HG03108 (cell line): Measurements from ENCODE around the gene SCN11A.
"Not testable (repeated sequence)": the region's sequence is repeated elsewhere in the genome, so short reads cannot be mapped to it uniquely, and the experiment has no call there.

Source experiments
- ATAC-seq: cut with Tn5 transposase; IDR thresholded peaks from one replicate; pipeline ENCODE4 v1.9.1; 2021; ENCODE audit warnings: moderate library complexity; ENCODE audit not compliant: unreplicated experiment

Gene SCN11A

GRCh38 chr3:39067286-39067685 is 15.5 kb upstream of the SCN11A start:
- ATAC-seq, result no peak

- peak; percentile 88 for ATAC-seq
Measured at GRCh38 chr3:39065197-39065596, 13.5 kb upstream of the SCN11A start.

DNA sequence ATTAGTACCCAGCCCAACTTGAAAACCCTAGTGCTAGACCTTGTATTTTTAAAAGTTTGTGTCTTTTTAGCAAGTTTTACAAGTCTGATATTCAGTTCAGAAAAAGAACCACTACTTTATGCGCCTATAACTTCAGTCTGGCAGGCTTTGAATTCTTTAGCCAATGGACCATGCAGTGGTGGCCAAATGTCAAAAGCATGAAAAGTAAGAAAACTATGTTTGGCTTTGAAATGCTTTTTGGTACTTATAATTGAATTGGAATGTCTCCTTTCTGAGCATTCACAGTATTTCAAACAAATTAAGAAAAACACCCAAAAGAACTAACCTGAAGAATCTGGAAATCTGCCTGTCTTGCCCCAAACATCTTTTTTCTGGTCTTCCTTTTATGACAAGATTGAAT is 12.9 kb upstream of the SCN11A start:
- ATAC-seq, result no peak

DNA sequence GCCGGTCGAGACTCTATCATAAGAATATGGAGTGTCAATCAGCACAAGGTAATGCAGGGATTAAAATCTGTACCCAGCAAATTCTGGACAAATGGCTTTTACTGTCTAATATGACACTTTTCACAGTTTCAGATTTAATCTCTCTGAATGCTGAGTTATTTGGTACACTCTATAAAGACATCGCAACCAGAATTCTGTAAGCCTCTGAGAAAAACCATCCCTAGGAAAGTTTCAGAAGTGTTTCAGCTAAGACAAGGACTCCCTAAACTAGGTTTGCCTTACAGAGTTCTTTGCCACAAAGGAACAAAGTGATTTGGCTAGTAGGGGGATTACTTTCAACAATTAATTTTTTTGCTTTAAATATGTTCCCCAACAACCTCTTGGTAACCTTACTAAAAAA is 11.4 kb upstream of the SCN11A start:
- ATAC-seq, result no peak

GRCh38 chr3:39062180-39062579 is 10.4 kb upstream of the SCN11A start:
- no peak for ATAC-seq

DNA sequence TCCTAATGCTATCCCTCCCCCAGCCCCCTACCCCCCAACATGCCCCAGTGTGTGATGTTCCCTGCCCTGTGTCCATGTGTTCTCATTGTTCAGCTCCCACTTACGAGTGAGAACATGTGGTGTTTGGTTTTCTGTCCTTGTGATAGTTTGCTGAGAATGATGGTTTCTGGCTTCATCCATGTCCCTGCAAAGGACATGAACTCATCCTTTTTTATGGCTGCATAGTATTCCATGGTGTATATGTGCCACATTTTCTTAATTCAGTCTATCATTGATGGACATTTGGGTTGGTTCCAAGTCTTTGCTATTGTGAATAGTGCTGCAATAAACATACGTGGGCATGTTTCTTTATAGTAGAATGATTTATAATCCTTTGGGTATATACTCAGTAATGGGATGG is 9.5 kb upstream of the SCN11A start:
- not testable (repeated sequence) for ATAC-seq

GRCh38 chr3:39056151-39056550 is 4.4 kb upstream of the SCN11A start:
- ATAC-seq, result no peak

- ATAC-seq, result no peak
Measured at GRCh38 chr3:39053696-39054095, 2.0 kb upstream of the SCN11A start.

GRCh38 chr3:39052583-39052982 is 839 bp upstream of the SCN11A start:
- ATAC-seq, result no peak

- no peak for ATAC-seq
Measured at GRCh38 chr3:39050029-39050428, 1.7 kb downstream of the SCN11A start.

DNA sequence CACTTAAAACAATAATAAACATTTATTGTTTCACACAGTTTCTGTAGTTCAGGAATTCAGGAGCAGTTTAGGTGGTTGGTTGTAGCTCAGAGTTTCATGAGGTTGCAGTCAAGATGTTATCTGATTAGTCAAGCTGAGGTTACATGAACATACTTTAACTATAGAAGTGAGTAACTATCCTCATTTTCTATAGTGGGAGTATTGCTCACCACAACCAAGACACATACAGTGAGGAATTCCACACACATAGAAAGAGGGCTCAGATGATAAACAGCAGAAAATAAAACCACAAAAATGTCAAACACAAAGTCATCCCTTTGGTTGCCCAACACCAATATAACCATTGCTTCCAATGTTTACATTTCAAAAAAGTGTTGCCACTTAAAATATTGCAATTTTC is 13.6 kb downstream of the SCN11A start:
- no peak for ATAC-seq

- no peak for ATAC-seq
Measured at GRCh38 chr3:39029556-39029955, 22.2 kb downstream of the SCN11A start.

GRCh38 chr3:39028546-39028945 is 23.2 kb downstream of the SCN11A start:
- ATAC-seq, result no peak

DNA sequence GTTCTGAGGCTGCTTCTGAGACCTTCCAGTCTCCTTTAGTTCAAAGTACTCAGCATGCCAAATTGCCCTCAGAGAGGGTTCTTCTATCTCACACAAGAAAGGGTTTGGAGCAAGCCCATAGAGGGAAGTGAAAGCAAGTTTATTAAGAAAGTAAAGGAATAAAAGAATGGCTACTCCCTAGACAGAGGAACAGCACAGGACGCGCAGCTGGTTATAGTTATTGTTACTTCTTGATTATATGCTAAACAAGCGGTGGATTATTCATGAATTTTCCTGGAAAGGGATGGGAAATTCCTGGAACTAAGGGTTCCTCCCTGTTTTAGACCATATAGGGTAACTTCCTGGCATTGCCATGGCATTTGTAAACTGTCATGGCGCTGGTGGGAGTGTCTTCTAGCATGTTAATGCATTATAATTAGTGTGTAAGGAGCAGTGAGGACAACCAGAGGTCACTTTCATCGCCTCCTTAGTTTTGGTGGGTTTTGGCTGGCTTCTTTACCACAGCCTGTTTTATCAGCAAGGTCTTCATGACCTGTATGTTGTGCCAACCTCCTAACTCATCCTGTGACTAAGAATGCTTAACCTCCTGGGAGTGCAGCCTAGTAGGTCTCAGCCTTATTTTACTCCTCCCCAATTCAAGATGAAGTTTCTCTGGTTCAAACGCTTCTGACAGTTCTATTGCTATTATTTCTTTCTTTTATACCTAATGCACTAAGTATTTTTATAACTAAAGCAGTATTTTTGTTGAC is 26.3 kb downstream of the SCN11A start:
- no peak for ATAC-seq

DNA sequence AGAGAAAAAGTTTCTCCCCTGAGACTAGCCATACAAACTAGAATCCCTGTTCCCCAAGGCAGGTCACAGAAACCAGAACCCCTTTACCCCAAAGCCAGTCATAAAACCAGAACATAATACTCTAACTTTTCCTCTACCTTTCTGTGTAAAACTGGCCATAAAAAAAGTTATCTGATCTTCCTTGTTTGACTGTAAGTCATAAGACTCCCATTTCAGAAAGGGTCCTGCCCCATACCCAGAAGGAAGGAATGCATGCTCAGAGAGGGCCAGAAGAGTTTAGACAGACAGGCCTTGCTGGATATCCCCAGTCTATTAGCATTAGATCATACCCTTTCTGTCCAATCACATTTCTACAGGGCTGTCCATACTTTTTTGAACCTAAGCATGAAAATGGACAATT is 27.2 kb downstream of the SCN11A start:
- ATAC-seq, result no peak

DNA sequence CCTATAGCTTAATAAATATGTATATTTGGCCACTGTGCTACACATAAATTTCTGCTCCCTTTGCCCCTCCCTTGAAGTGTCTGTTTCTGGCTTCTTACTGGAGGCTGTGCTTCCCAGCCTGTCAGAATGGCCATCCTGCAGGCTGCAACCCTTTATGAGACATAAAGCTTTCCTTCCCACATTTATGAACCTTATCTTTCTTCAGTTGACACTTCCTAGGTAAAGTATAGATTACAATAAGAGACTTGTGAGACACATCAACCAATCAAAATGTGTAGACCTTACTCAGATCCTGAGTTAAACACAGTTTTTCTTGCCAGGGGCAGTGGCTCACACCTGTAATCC is 29.5 kb downstream of the SCN11A start:
- no peak for ATAC-seq

GRCh38 chr3:39021465-39022285 is 30.1 kb downstream of the SCN11A start:
- no peak for ATAC-seq

- no peak for ATAC-seq
Measured at GRCh38 chr3:39021029-39021428, 30.7 kb downstream of the SCN11A start.

DNA sequence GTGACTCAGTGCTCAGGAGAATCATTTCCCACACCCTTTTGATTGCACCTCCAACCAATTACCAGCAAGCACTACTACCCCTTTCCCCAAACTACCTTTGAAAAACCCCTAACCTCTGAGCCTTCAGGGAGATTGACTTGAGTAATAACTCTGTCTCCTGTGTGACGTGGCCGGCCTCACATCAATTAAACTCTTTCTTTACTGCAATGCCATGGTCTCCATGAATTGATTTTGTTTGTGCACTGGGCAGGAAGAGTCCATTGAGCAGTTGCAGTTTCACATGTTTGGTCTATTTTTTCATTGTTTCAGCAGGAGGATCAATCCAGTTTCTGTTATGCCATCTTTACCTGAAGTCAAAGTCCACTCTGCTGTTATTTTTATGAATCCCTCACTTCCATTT is 32.4 kb downstream of the SCN11A start:
- ATAC-seq, result no peak

GRCh38 chr3:39015418-39015817 is 36.3 kb downstream of the SCN11A start:
- no peak for ATAC-seq

DNA sequence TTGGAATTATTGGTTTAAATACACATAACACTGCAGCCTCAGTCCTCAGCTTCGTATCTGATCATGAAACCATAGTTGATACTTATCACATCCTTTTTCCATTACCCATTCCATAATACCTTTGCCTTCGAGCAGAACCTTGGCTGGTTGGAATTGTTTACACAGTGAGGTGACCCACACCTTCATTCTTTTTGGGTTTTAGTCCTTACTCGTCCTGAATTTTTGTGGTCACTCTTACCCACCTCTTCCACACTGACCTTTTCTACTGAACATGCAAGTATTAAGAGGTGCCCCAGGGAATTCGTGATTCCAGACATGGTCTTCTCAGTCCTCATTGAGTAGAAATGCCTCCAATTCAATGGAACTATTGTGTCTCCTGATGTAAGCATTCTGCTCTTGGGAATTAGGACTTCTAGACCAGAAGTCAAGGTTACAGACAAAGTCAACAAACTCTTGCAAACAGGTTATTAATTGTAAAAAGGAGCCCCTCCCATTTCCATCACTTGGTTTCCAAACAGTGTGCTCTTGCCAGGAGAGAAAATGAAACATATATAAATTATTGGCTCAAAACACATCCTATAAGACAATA is 37.7 kb downstream of the SCN11A start:
- no peak for ATAC-seq

DNA sequence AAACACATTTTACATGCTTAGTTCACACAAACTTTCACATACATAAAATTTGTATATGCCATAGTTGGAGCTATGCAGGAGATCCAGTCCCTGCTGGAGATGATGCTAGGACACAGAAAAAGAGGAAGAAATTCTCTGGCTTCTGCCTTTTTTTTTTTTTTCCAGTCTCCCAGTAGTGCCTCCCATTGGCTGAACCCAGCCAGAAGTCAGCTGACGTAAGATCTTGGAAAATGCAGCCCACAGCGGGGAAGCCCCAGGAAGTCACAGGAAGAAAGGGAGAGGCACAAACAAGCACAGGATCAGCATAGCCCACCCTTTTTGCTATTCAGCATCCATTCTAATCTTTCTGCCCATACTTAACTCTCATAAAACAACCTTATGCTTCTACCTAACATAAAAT is 38.5 kb downstream of the SCN11A start:
- no peak for ATAC-seq
